Activated naive CD4-positive, alpha-beta T cell (primary cell): ENCODE results near the gene CAB39L.

ENCODE experiments used
- DNase-seq, 4 experiments: peaks; one replicate each; lab custom pipeline; 2025; lab: John Stamatoyannopoulos, UW

CAB39L gene

GRCh38 chr13:49279112-49279511 is 164.8 kb downstream of the CAB39L start:
- no peak for DNase-seq

- no peak for DNase-seq
These were observed 165.7 kb downstream of the CAB39L start for GRCh38 chr13:49278211-49278610.

GRCh38 chr13:49272296-49272695 is 171.6 kb downstream of the CAB39L start:
- no peak for DNase-seq

GRCh38 chr13:49271264-49271663 is 172.6 kb downstream of the CAB39L start:
- DNase-seq = no peak

- DNase-seq = no peak
These were observed 178.0 kb downstream of the CAB39L start for GRCh38 chr13:49265822-49266221.

GRCh38 chr13:49262634-49263033 is 181.2 kb downstream of the CAB39L start:
- no peak for DNase-seq

GRCh38 chr13:49259586-49259985 is 184.3 kb downstream of the CAB39L start:
- no peak for DNase-seq
